GM12872 (cell line): Measurements from ENCODE around the gene LRRC75A.

Experiments
- CTCF ChIP-seq: IDR thresholded peaks from 3 replicates; pipeline ENCODE4 v1.5.1; 2011; ENCODE audit warnings: low read depth, mild to moderate bottlenecking, low read length, moderate library complexity; ENCODE audit not compliant: insufficient read depth

The LRRC75A gene

GRCh38 chr17:16504984-16505383 lies 13.0 kb upstream of the LRRC75A start:
- no peak for TF ChIP-seq CTCF

- no peak for TF ChIP-seq CTCF
Measured at GRCh38 chr17:16496820-16497489, 5.0 kb upstream of the LRRC75A start.

- TF ChIP-seq CTCF: no peak
Measured at GRCh38 chr17:16495980-16496819, 4.2 kb upstream of the LRRC75A start.

GRCh38 chr17:16495561-16495960 lies 3.6 kb upstream of the LRRC75A start:
- TF ChIP-seq CTCF: no peak

- TF ChIP-seq CTCF: no peak
Measured at GRCh38 chr17:16494059-16494458, 2.1 kb upstream of the LRRC75A start.

GRCh38 chr17:16493531-16494046 lies 1.6 kb upstream of the LRRC75A start:
- no peak for TF ChIP-seq CTCF
